Panc1 (cell line): Measurements from ENCODE around the gene EFCC1. TPM values are rescaled to one million over a fixed set of nuclear protein-coding genes. Genes with fewer than 3 reads are reported as not detected.

ENCODE experiments used
- ATAC-seq: fragments of 200-7000 bp; cut with Tn5 transposase; 2 replicates; pipeline ENCODE4 v1.9.1; 2020; ENCODE audit warnings: mild to moderate bottlenecking, moderate library complexity
- BruUV-seq: library from RNA; stranded (reverse); fragments of 400-500 nt; replicated peaks from 2 replicates; lab custom pipeline; 2021; lab: Mats Ljungman, UMichigan
- CTCF ChIA-PET: fragments of 300-600 bp; sonication (Branson Sonifier 250); formaldehyde crosslinking; loops from one replicate; lab custom pipeline; 2022; ENCODE audit warnings: antibody characterized with exemption; lab: Charles Lee
- POLR2A ChIA-PET: fragments of 300-600 bp; sonication (Branson Sonifier 250); formaldehyde crosslinking; loops from one replicate; lab custom pipeline; 2022; ENCODE audit warnings: antibody characterized with exemption; lab: Charles Lee
- DNase-seq: peaks from one replicate; pipeline ENCODE4 v3.0.0-alpha.2; 2010; ENCODE audit warnings: low read depth, low spot score
- H3K27ac ChIP-seq: 2 replicates; pipeline ENCODE4 v1.5.1; 2011; ENCODE audit warnings: mild to moderate bottlenecking, low read length, inconsistent platforms
- H3K27me3 ChIP-seq: fragments of 200-500 bp; sonication (Bioruptor generic); 2 replicates; pipeline ENCODE4 v1.6.0; 2014; ENCODE audit warnings: low read length, inconsistent platforms; ENCODE audit not compliant: control insufficient read depth, insufficient read depth
- H3K36me3 ChIP-seq: fragments of 200-500 bp; sonication (Bioruptor generic); 2 replicates; pipeline ENCODE4 v1.5.1; 2014; ENCODE audit warnings: inconsistent platforms, mild to moderate bottlenecking, low read length, moderate library complexity; ENCODE audit not compliant: control insufficient read depth, insufficient read depth
- H3K4me1 ChIP-seq: 2 replicates; pipeline ENCODE4 v1.5.1; 2011; ENCODE audit warnings: inconsistent platforms, mild to moderate bottlenecking, low read length, moderate library complexity; ENCODE audit not compliant: control insufficient read depth, insufficient read depth
- H3K4me3 ChIP-seq, 2 experiments: 2 replicates each; pipeline ENCODE4 v1.5.1; 2011 to 2012; ENCODE audit warnings: low read depth in 2 of 2, low read length in 2 of 2, mild to moderate bottlenecking in 2 of 2, inconsistent platforms in 1 of 2, moderate library complexity in 1 of 2
- H3K9me3 ChIP-seq: fragments of 200-500 bp; sonication (Bioruptor generic); 2 replicates; pipeline ENCODE4 v1.5.1; 2014; ENCODE audit warnings: low read depth, mild to moderate bottlenecking, inconsistent platforms, low read length, moderate library complexity; ENCODE audit not compliant: control insufficient read depth, insufficient read depth
- POLR2AphosphoS5 ChIP-seq: IDR thresholded peaks from 2 replicates; pipeline ENCODE4 v1.6.1; 2012; ENCODE audit warnings: mild to moderate bottlenecking, low read depth, low read length, moderate library complexity
- SIN3A ChIP-seq: IDR thresholded peaks from 2 replicates; pipeline ENCODE4 v1.6.1; 2012; ENCODE audit warnings: low read depth, mild to moderate bottlenecking, low read length, moderate library complexity, borderline replicate concordance; ENCODE audit not compliant: insufficient read depth
- TCF7L2 ChIP-seq: IDR thresholded peaks from 2 replicates; pipeline ENCODE4 v1.6.1; 2011; ENCODE audit warnings: mild to moderate bottlenecking, low read depth, low read length, inconsistent platforms
- in situ Hi-C: cut with HindIII; loops from 2 replicates; pipeline ENCODE4 v1.10.0; 2016; ENCODE audit warnings: low sequenced_read_pairs, low pct_unique_long_range_greater_than_20kb
- intact Hi-C: fragments of 100-400 bp; cut with micrococcal nuclease; formaldehyde crosslinking; loops from one replicate; pipeline ENCODE4 v1.10.0; 2022; ENCODE audit not compliant: unreplicated experiment
- total RNA-seq: library from RNA; stranded (reverse); gene quantifications from one replicate; pipeline ENCODE4 v1.2.1, GENCODE V29; 2021; ENCODE audit not compliant: unreplicated experiment
- TF ChIP-seq, protein P1 (sequence below), 2 experiments: IDR thresholded peaks; 2 replicates each; pipeline ENCODE4 v1.6.1; 2011 to 2012; ENCODE audit warnings: low read depth in 2 of 2, control low read depth in 1 of 2, low read length in 1 of 2, mild to moderate bottlenecking in 1 of 2, moderate library complexity in 1 of 2; ENCODE audit not compliant: insufficient read depth in 1 of 2
- TF ChIP-seq, protein P2 (sequence below): fragments of 450-650 bp; IDR thresholded peaks from 2 replicates; pipeline ENCODE4 v1.5.1; 2017; ENCODE audit warnings: mild to moderate bottlenecking

EFCC1 gene
- total RNA-seq, 1 experiment from 2014 or later, result 0.15 TPM

DNA sequence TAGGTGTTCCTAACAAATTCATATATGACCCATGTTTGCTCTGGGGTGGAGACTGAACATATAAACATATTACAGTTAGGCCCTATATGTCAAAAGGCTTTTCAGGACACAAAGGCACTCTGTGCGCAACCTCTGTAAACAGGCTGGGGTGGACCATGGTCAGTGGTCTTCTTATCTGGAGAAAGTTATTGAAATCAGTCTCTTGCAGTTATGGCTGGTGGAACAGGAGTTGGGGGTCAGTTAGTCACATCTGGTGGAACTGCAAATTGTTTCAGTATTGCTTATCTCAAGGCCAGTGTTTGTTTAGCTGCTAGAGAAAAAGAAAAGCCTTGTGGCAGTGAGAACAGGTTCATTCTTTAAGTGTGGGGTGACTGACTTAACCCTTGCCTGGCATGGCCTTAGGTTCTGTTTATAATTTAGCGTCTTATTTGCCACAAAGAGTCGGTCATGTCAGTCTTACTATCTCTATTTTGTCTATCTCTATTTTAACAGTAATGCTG, 53.6 kb downstream of the EFCC1 start:
- ChIA-PET CTCF (interaction anchor here (0.6 to 1.1 kb wide), 3 partner anchors 13 to 66 kb away, joined by 3 read pairs; no protein-coding TSS in a partner anchor), POLR2A (no interaction called here)
- intact Hi-C loops, result no loop called here
- no TSS peak for BruUV-seq
- Histone ChIP-seq H3K4me3 (no peak overlapping the region), H3K27ac (peak overlapping the region; percentile 2; the same call in 1 of the 2 replicates), H3K9me3 (no peaks in the 10 kb centered on the region), H3K4me1 (peaks cover 42% of the 10 kb centered on the region), H3K27me3 (no peaks in the 10 kb centered on the region), H3K36me3 (no peaks in the 10 kb centered on the region)
- DNase-seq (no peak), ATAC-seq (no peak)
- TF ChIP-seq TCF7L2 (no peak), POLR2AphosphoS5 (no peak), SIN3A (no peak)
- TF ChIP-seq, protein P1, sequence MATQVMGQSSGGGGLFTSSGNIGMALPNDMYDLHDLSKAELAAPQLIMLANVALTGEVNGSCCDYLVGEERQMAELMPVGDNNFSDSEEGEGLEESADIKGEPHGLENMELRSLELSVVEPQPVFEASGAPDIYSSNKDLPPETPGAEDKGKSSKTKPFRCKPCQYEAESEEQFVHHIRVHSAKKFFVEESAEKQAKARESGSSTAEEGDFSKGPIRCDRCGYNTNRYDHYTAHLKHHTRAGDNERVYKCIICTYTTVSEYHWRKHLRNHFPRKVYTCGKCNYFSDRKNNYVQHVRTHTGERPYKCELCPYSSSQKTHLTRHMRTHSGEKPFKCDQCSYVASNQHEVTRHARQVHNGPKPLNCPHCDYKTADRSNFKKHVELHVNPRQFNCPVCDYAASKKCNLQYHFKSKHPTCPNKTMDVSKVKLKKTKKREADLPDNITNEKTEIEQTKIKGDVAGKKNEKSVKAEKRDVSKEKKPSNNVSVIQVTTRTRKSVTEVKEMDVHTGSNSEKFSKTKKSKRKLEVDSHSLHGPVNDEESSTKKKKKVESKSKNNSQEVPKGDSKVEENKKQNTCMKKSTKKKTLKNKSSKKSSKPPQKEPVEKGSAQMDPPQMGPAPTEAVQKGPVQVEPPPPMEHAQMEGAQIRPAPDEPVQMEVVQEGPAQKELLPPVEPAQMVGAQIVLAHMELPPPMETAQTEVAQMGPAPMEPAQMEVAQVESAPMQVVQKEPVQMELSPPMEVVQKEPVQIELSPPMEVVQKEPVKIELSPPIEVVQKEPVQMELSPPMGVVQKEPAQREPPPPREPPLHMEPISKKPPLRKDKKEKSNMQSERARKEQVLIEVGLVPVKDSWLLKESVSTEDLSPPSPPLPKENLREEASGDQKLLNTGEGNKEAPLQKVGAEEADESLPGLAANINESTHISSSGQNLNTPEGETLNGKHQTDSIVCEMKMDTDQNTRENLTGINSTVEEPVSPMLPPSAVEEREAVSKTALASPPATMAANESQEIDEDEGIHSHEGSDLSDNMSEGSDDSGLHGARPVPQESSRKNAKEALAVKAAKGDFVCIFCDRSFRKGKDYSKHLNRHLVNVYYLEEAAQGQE (IDR thresholded peaks at IDR 0.05; ENCODE audit: insufficient read depth in 1 of 2, low read depth in 2 of 2, low read length in 1 of 2), result no peak
- TF ChIP-seq, protein P2, sequence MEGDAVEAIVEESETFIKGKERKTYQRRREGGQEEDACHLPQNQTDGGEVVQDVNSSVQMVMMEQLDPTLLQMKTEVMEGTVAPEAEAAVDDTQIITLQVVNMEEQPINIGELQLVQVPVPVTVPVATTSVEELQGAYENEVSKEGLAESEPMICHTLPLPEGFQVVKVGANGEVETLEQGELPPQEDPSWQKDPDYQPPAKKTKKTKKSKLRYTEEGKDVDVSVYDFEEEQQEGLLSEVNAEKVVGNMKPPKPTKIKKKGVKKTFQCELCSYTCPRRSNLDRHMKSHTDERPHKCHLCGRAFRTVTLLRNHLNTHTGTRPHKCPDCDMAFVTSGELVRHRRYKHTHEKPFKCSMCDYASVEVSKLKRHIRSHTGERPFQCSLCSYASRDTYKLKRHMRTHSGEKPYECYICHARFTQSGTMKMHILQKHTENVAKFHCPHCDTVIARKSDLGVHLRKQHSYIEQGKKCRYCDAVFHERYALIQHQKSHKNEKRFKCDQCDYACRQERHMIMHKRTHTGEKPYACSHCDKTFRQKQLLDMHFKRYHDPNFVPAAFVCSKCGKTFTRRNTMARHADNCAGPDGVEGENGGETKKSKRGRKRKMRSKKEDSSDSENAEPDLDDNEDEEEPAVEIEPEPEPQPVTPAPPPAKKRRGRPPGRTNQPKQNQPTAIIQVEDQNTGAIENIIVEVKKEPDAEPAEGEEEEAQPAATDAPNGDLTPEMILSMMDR, result no peak
- in situ Hi-C loops, result no loop called here

DNA sequence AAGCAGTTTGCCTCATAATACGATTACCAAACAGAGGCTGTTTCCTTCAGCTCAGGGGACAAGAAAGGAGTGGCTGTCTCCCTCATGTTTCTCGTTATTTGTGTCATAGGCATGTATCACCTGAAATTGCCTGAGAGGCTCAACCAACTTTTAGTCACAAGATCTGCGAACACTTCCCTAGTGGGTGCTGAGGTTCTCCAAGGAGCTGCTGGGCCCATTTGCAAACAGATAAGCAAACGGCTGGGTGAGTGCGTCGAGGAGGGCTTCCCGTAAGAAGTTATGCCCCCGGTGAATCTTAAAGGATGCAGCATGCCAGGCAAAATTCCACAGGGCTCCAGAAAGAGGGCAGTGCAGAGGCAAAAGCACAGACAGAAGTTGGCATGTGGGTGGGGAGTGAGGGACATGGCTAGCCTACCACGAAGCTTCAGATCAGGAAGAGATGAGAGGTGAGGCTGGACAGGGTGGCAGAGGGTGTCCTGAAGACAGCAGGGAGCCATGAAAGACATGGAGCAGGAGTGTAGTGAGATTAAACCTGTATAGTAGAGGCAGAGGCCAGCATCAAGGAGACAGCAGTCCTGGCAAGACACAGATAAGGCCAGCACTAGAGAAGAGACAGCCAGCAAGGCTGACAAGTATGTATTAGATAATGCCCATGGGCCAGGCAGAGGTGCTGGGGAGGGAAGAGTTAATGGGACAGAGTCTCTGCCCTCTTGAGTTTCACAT, 55.5 kb downstream of the EFCC1 start:
- ATAC-seq (no peak), DNase-seq (no peak)
- Histone ChIP-seq H3K9me3 (no peaks in the 10 kb centered on the region), H3K36me3 (no peaks in the 10 kb centered on the region), H3K4me3 (no peak overlapping the region), H3K27me3 (no peaks in the 10 kb centered on the region), H3K27ac (peak overlapping the region; percentile 9; the same call in 1 of the 2 replicates), H3K4me1 (peaks cover 42% of the 10 kb centered on the region)
- CTCF ChIA-PET, result interaction anchor here (0.7 kb wide), 1 partner anchor 86 kb away, joined by 3 read pairs; no protein-coding TSS in a partner anchor
- intact Hi-C loops (no loop called here), in situ Hi-C loops (no loop called here)
- POLR2A ChIA-PET, result no interaction called here
- TF ChIP-seq SIN3A (no peak), POLR2AphosphoS5 (no peak), TCF7L2 (no peak)
- TF ChIP-seq, protein P1 (IDR thresholded peaks at IDR 0.05; ENCODE audit: insufficient read depth in 1 of 2, low read depth in 2 of 2, low read length in 1 of 2), result no peak
- TF ChIP-seq, protein P2, result no peak
- BruUV-seq, result no TSS peak
